Uterus (tissue), 2 donors: ENCODE measurements around the gene BICDL2.

Source experiments
- CTCF ChIP-seq, 4 experiments: fragments of 200-600 bp in 2 of 4; fragments of 450-650 bp in 2 of 4; sonication (generic) in 2 of 4; IDR thresholded peaks; one replicate each; pipeline ENCODE4 v1.5.1; 2016 to 2019; ENCODE audit warnings: antibody characterized with exemption in 4 of 4, mild to moderate bottlenecking in 2 of 4, moderate library complexity in 1 of 4
- POLR2A ChIP-seq, 2 donors: fragments of 450-650 bp; IDR thresholded peaks; one replicate each; pipeline ENCODE4 v1.6.1; 2016; ENCODE audit warnings: antibody characterized with exemption in 2 of 2, mild to moderate bottlenecking in 1 of 2, moderate library complexity in 1 of 2

GRCh38 chr16:3035289-3035971 lies 1.3 kb downstream of the BICDL2 start:
- TF ChIP-seq CTCF (IDR thresholded peaks at IDR 0.05) = no peak
- TF ChIP-seq POLR2A (IDR thresholded peaks at IDR 0.05) = no peak
